ENCODE measurements around the gene FSHB.
A peak's percentile ranks its signal among the peaks of the same experiment; 100 is the strongest.
"Not testable (repeated sequence)": the region's sequence is repeated elsewhere in the genome, so short reads cannot be mapped to it uniquely, and the experiment has no call there.

The FSHB gene

GRCh38 chr11:30230714-30231113 is at the start of gene FSHB:
FSHB (plus strand) TSS chr11:30231014; CDS start chr11:30231903, 889 bp downstream.
- DNase-seq, result no peak

GRCh38 chr11:30186748-30187147 is 44.1 kb upstream of the FSHB start:
- no peak for DNase-seq

DNA sequence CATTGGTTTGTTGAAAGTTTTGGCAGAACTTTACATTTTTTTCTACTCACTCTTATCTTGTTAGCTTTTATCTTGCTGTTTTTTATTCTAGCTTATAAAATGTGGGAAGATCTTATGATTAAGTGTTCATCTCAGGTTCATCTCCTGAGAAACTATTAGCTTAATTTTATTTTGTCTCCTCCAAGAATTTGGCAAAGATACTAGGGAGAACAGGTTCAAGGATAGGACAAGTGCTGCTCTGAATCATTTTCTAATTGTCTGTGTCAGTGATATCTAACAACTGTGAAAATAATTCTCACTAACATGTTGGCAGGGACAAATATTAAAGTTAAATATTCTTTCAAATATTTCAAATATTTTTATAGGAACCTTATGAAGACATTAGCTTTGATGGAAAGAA is 38.2 kb upstream of the FSHB start:
- no peak for DNase-seq

- peak in 1 of 6 experiments; percentile 0 for DNase-seq
These were observed 34.2 kb upstream of the FSHB start for GRCh38 chr11:30196400-30197206.

- no peak for DNase-seq
These were observed 32.9 kb upstream of the FSHB start for GRCh38 chr11:30197869-30198268.

- not testable (repeated sequence) for DNase-seq
These were observed 27.8 kb upstream of the FSHB start for GRCh38 chr11:30202989-30203388.

- DNase-seq, result no peak
These were observed 27.0 kb upstream of the FSHB start for GRCh38 chr11:30203850-30204249.

GRCh38 chr11:30206249-30206996 is 24.4 kb upstream of the FSHB start:
- no peak for DNase-seq

DNA sequence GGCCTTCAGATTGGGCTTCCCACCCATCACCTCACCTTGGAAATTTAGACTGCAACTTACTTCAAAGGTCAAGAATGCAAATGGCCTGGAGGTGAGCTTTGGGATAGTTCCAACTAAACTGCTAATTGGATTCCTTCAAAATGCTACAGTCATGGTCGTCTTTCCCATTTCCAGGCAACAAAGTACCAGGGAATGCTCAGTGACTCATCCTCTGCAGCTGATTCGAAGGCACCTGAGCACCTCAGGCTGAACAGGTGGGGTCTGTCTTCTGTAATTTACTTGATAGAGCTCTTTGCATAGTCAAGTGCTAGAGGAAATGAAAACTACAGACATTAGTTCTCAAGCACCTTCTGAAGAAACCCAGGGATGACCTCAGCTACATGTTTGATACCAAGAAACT is 20.5 kb upstream of the FSHB start:
- DNase-seq, result no peak

DNA sequence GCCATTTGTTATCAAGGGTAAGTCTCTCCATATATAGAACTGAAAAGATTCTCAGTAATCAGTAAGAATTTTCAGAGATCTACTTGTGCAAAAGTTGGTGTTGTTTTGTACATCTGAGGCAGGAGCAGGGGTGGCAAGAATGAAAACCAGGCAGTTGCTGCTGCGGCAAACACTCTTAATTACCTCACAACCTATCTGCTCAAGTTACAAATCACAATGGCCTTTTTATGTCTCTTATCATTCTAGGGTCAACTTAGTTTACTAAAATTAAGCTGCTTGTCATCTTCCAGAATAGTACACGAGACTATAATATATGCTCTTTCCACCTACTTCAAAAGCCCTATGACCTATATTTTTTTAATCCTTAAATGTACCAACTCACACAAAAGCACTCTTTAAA is 14.3 kb upstream of the FSHB start:
- DNase-seq, result no peak

DNA sequence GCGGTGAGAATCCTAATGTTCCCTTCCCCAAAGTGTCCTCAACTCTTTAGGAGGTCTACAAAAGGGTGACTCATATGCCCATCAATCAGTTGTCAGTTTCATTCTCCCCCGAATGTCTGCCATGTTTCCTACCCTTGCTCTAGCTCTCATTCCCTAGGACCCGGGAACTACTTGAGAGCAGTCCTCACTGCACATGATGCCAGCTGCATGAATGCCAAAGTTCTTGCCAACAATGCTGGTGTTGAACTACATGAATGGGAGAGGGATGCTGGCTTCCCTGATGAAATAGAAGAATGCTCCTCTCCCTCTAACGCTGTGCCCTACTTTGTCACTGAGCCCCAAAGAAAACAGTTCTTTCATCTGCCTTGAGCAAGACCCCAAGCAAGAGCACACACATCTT is 12.5 kb upstream of the FSHB start:
- no peak for DNase-seq

DNA sequence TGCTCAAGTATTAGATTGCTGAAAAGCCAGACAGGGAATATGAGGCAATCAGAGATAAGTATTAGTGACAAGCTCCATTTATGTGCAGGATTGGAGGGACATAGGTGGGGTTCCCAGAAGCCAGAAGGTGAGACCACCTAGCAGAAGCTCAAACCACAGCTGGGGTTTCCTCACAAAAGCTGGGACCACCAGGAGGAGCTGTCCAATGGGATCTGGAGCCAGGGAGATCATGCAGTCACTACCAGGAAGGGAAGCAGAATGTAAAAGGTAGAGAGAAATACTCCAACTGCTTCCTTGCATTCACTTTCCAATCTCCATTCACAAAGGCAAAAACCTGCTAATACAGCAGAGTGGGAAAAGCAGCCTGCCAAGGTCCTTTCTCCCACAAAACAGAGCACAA is 5.2 kb upstream of the FSHB start:
- no peak for DNase-seq

- DNase-seq, result no peak
These were observed 2.4 kb upstream of the FSHB start for GRCh38 chr11:30228323-30228884.

- DNase-seq, result no peak
These were observed 8.2 kb downstream of the FSHB start for GRCh38 chr11:30239025-30239424.

- DNase-seq, result no peak
These were observed 13.5 kb downstream of the FSHB start for GRCh38 chr11:30244265-30244664.

GRCh38 chr11:30245621-30246020 is 14.8 kb downstream of the FSHB start:
- DNase-seq, result no peak

- DNase-seq, result no peak
These were observed 23.8 kb downstream of the FSHB start for GRCh38 chr11:30254307-30255298.

DNA sequence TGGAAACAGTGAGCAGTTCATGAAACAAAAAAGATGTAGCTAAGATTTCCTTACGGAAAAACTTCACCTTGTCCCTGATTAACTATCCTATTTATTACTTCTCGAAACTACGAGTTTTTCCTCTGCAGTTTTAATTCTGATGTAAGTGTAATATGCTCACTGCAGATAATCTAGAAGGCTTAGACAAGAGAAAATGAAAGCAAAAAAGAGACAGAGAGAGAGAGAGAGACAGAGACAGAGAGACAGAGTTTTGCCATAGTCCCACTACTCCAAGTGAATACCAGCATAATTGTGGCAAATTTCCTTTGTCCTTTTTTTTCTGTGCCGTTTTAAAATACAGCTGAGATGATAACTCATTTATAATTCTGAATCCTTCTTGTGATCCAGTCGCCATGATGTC is 24.8 kb downstream of the FSHB start:
- DNase-seq, result no peak

DNA sequence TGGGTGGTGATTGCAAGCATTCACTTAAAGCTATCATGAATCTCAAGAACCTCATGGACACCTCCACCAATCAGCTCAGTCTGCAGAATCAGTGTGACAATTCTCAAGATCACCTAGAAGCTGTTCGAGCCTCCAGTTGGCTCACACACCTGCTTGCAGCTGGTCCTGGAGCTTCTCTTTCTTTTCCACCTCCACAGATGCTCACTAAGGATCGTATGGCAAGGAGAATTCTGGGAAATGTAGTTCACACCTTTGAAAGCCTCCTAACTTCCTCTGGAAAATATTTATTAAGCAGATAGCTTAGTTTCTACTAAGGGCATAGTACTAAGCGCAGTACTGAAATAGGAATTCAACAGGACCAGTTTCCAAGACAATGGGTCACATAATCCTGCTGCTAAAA is 26.2 kb downstream of the FSHB start:
- no peak for DNase-seq

DNA sequence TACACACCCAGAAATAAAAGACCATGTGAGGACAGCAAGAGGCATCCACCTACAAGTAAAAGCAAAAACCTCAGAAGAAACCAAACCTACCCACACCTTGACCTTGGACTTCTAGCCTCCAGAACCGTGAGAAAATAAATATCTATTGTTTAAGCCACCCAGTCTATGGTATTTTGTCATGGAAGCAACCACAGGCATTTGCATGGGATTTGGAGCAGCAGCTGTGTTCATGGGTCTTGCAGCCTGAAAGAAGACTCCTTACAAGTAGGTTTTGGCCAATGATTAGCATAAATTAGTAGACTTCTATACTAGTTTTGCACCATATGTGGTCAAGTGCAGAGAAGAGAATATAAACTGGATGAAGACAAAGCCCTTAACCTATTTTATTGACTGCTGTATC is 27.9 kb downstream of the FSHB start:
- no peak for DNase-seq

GRCh38 chr11:30260813-30261212 is 30.0 kb downstream of the FSHB start:
- DNase-seq, result no peak

DNA sequence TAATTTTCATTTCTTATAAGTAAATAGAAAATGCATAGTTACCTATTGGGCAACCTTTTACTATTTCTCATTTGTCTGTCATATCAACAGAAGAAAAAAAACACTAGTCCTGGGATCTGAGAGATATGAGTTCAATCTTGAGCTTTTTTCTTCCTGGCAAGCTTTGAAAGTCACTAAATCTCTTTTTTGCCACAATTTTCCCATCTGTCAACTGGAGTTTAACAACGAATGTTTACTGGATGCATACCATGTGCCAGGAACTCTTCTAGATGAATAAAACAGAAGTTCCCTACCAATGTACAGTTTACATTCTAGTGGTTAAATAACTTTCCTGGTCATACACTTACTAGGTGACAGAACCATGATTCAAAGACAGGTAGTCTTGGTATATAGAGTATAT is 31.0 kb downstream of the FSHB start:
- DNase-seq, result no peak

DNA sequence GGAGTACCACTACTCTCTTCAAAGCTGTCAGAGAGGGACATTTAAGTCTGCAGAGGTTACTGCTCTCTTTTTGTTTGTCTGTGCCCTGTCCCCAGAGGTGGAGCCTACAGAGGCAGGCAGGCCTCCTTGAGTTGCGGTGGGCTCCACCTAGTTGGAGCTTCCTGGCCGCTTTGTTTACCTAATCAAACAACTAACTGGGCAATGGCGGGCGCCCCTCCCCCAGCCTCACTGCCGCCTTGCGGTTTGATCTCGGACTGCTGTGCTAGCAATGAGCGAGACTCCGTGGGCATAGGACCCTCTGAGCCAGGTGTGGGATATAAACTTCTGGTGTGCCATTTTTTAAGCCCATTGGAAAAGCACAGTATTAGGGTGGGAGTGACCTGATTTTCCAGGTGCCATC is 37.8 kb downstream of the FSHB start:
- not testable (repeated sequence) for DNase-seq

Measured in stimulated activated naive CD4-positive, alpha-beta T cell (primary cell).